ENCODE data around the gene CLDN18. TPM values are rescaled to one million over a fixed set of nuclear protein-coding genes. Genes with fewer than 3 reads are reported as not detected.

CLDN18 gene
- total and polyA plus RNA-seq, 4 donors: 0.06 TPM; not detected in 3

GRCh38 chr3:138051947-138052802, 42.2 kb downstream of the CLDN18 start:
- H3K36me3 ChIP-seq (ENCODE audit: control insufficient read depth in 4 of 4, insufficient read depth in 3 of 4, low read depth in 1 of 4, low read length in 3 of 4): no peaks in the 10 kb centered on the region
- no peak overlapping the region for H3K4me3 ChIP-seq (ENCODE audit: low read depth in 1 of 3, low read length in 3 of 3)
- 41% methylated on average over 8 of the region's 8 CpGs for WGBS
- DNase-seq (ENCODE audit: low spot score): no peak
- H3K9me3 ChIP-seq (ENCODE audit: control insufficient read depth in 4 of 4, low read length in 3 of 4): no peaks in the 10 kb centered on the region
- H3K4me1 ChIP-seq (ENCODE audit: control insufficient read depth in 4 of 4, insufficient read depth in 4 of 4, low read length in 3 of 4): no peaks in the 10 kb centered on the region
- H3K27me3 ChIP-seq (ENCODE audit: control insufficient read depth in 4 of 4, insufficient read depth in 4 of 4, low read length in 3 of 4): no peaks in the 10 kb centered on the region
- H3K9ac ChIP-seq (ENCODE audit: low read depth in 1 of 2, low read length in 2 of 2): no peak overlapping the region
- TF ChIP-seq REST (IDR thresholded peaks at IDR 0.05): no peak
- no peak for TF ChIP-seq MAX (IDR thresholded peaks at IDR 0.05)
- TF ChIP-seq RXRA (IDR thresholded peaks at IDR 0.05): no peak
- no peak for TF ChIP-seq ZBTB33 (IDR thresholded peaks at IDR 0.05)
- peak; percentile 52 for TF ChIP-seq CTCF (IDR thresholded peaks at IDR 0.05; ENCODE audit: low read depth, low read length, missing input control)
- TF ChIP-seq GABPA (IDR thresholded peaks at IDR 0.05 in 1 of 2, conservative IDR thresholded peaks at IDR 0.05 in 1 of 2): no peak
- TF ChIP-seq RAD21 (IDR thresholded peaks at IDR 0.05): peak; percentile 60 to 73
- TF ChIP-seq HNF4A (conservative IDR thresholded peaks at IDR 0.05): no peak
- no peak for TF ChIP-seq FOXA2 (IDR thresholded peaks at IDR 0.05)
- no peak for TF ChIP-seq JUND (IDR thresholded peaks at IDR 0.05)
- no peak for TF ChIP-seq ATF3 (IDR thresholded peaks at IDR 0.05)
- no peak for TF ChIP-seq YY1 (IDR thresholded peaks at IDR 0.05)
- no peak overlapping the region for H3K27ac ChIP-seq (ENCODE audit: low read depth in 1 of 2, low read length in 2 of 2)

- Histone ChIP-seq H3K36me3 (ENCODE audit: control insufficient read depth in 4 of 4, insufficient read depth in 3 of 4, low read depth in 1 of 4, low read length in 3 of 4) (no peaks in the 10 kb centered on the region), H3K4me3 (ENCODE audit: low read depth in 1 of 3, low read length in 3 of 3) (no peak overlapping the region), H3K27me3 (ENCODE audit: control insufficient read depth in 4 of 4, insufficient read depth in 4 of 4, low read length in 3 of 4) (no peaks in the 10 kb centered on the region), H3K4me1 (ENCODE audit: control insufficient read depth in 4 of 4, insufficient read depth in 4 of 4, low read length in 3 of 4) (no peaks in the 10 kb centered on the region), H3K9ac (ENCODE audit: low read depth in 1 of 2, low read length in 2 of 2) (no peak overlapping the region), H3K27ac (ENCODE audit: low read depth in 1 of 2, low read length in 2 of 2) (no peak overlapping the region), H3K9me3 (ENCODE audit: control insufficient read depth in 4 of 4, low read length in 3 of 4) (no peaks in the 10 kb centered on the region)
- no peak for DNase-seq (ENCODE audit: low spot score)
- WGBS: 95% methylated on average over 1 of the region's 1 CpG
- TF ChIP-seq ATF3 (IDR thresholded peaks at IDR 0.05): no peak
- no peak for TF ChIP-seq NR2F2 (IDR thresholded peaks at IDR 0.05)
- no peak for TF ChIP-seq HNF4A (conservative IDR thresholded peaks at IDR 0.05)
- TF ChIP-seq TAF1 (conservative IDR thresholded peaks at IDR 0.05): no peak
- TF ChIP-seq GABPA (IDR thresholded peaks at IDR 0.05 in 1 of 2, conservative IDR thresholded peaks at IDR 0.05 in 1 of 2): no peak
- no peak for TF ChIP-seq CTCF (IDR thresholded peaks at IDR 0.05; ENCODE audit: low read depth, low read length, missing input control)
- no peak for TF ChIP-seq REST (IDR thresholded peaks at IDR 0.05)
Observed at GRCh38 chr3:138054057-138054456, 44.1 kb downstream of the CLDN18 start.

Measured in liver (tissue), 9 donors.